Measurements from ENCODE around the gene TMEM53. TPM values are rescaled to one million over a fixed set of nuclear protein-coding genes. Genes with fewer than 3 reads are reported as not detected.

TMEM53 gene
- total RNA-seq, 2 experiments from 2014 or later, result 4.3 to 5.5 TPM

Other genes starting within 250 kb of the TMEM53 start
- 10 to 100 TPM; 67.3 to 75.1 TPM for gene ARMH1, start 233 bp upstream of the TMEM53 start, total RNA-seq
- gene RNU5D-1, start 56.7 kb upstream of the TMEM53 start, total RNA-seq, result not detected
- 100 to 1,000 TPM; 101 to 119 TPM for gene KIF2C, start 65.4 kb upstream of the TMEM53 start, total RNA-seq
- gene RPS8, start 101.1 kb upstream of the TMEM53 start, total RNA-seq, result 1,000 to 10,000 TPM; 3,005 to 3,275 TPM
- gene BEST4, start 113.7 kb upstream of the TMEM53 start, total RNA-seq, result under 1 TPM; 0.69 to 0.71 TPM
- gene PLK3, start 125.9 kb upstream of the TMEM53 start, total RNA-seq, result 10 to 100 TPM; 52.1 to 52.7 TPM
- under 1 TPM in 1 of 2 experiments, not detected in 1; 0.32 TPM for gene DYNLT4, start 132.9 kb upstream of the TMEM53 start, total RNA-seq
- 10 to 100 TPM; 16.7 to 17.2 TPM for gene BTBD19, start 134.0 kb upstream of the TMEM53 start, total RNA-seq
- gene PTCH2, start 168.8 kb upstream of the TMEM53 start, total RNA-seq, result under 1 TPM; 0.37 to 0.69 TPM

Measured in activated CD4-positive, alpha-beta T cell treated with anti-CD3 and anti-CD28 coated beads for 36 hours (primary cell).